ENCODE measurements around the gene UNC5C. TPM values are rescaled to one million over a fixed set of nuclear protein-coding genes. Genes with fewer than 3 reads are reported as not detected.

Gene UNC5C
- total and polyA plus RNA-seq, 5 donors from 2014 or later: 0.01 to 0.13 TPM; not detected in 3

DNA sequence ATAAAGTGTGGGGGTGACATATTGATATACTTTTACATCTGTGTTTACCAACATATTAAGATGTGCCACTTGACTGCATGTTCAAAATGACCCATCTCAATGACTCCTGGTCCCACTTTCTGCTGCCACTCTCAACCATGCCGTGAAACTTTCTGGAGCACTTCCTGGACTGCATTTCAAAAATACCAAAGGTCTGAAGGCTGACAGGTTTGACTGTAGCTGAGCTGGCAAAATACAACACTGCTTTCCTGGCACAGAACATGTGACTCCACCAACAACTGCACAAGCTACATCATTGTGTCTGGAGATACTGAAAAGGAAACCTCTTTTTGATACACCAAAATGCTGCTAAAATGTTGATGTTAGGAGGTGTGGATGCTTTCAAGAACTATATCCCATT lies 184.8 kb downstream of the UNC5C start:
- Mint-ChIP-seq H3K9me3 (peaks cover 0 to 2% (median 0%) of the 10 kb centered on the region in 7 donors), H3K4me1 (no peaks in the 10 kb centered on the region), H3K27ac (no peak overlapping the region), H3K36me3 (no peaks in the 10 kb centered on the region), H3K4me3 (no peak overlapping the region), H3K27me3 (no peaks in the 10 kb centered on the region)
- DNase-seq (no peak), ATAC-seq (ENCODE audit: low read depth in 2 of 2) (no peak)
- no peaks in the 10 kb centered on the region for H3K9me3 ChIP-seq (ENCODE audit: control insufficient read depth in 2 of 2, low read length in 2 of 2)
- no peaks in the 10 kb centered on the region for H3K36me3 ChIP-seq (ENCODE audit: control insufficient read depth, insufficient read depth, low read length)
- H3K4me3 ChIP-seq (ENCODE audit: low read depth, low read length): no peak overlapping the region
- H3K4me1 ChIP-seq (ENCODE audit: control insufficient read depth, insufficient read depth, low read length, poor library complexity, severe bottlenecking): no peaks in the 10 kb centered on the region
- H3K27me3 ChIP-seq (ENCODE audit: control insufficient read depth, insufficient read depth, low read length): no peaks in the 10 kb centered on the region
- H3K27ac ChIP-seq (ENCODE audit: insufficient read depth, low read length, poor library complexity, severe bottlenecking): no peak overlapping the region

DNA sequence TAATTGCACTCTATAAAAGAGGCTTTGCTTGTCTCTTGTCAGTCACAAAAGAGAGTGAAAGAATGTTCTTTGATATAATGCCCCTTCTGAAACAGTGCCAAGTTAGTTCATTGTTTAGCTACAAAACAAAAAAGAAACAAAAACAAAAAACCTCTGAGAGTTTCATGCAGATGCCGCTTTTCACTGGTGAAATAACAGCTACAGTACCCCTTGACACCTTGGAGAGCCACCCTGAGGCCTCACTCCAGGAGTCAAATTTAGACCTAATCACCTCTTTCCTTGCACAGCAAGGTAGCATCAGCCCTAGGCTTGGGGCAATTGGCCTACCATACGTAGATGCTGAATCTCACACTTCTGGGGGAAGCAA lies 185.2 kb downstream of the UNC5C start:
- no peaks in the 10 kb centered on the region for H3K4me1 Mint-ChIP-seq
- peaks cover 0 to under 1% (median 0%) of the 10 kb centered on the region in 7 donors for H3K9me3 Mint-ChIP-seq
- ATAC-seq (ENCODE audit: low read depth in 2 of 2) (no peak), DNase-seq (no peak)
- Histone ChIP-seq H3K9me3 (ENCODE audit: control insufficient read depth in 2 of 2, low read length in 2 of 2) (no peaks in the 10 kb centered on the region), H3K4me1 (ENCODE audit: control insufficient read depth, insufficient read depth, low read length, poor library complexity, severe bottlenecking) (no peaks in the 10 kb centered on the region), H3K27ac (ENCODE audit: insufficient read depth, low read length, poor library complexity, severe bottlenecking) (no peak overlapping the region), H3K27me3 (ENCODE audit: control insufficient read depth, insufficient read depth, low read length) (no peaks in the 10 kb centered on the region), H3K36me3 (ENCODE audit: control insufficient read depth, insufficient read depth, low read length) (no peaks in the 10 kb centered on the region), H3K4me3 (ENCODE audit: low read depth, low read length) (no peak overlapping the region)
- no peak overlapping the region for H3K27ac Mint-ChIP-seq
- H3K36me3 Mint-ChIP-seq: no peaks in the 10 kb centered on the region
- H3K27me3 Mint-ChIP-seq: no peaks in the 10 kb centered on the region
- H3K4me3 Mint-ChIP-seq: no peak overlapping the region

DNA sequence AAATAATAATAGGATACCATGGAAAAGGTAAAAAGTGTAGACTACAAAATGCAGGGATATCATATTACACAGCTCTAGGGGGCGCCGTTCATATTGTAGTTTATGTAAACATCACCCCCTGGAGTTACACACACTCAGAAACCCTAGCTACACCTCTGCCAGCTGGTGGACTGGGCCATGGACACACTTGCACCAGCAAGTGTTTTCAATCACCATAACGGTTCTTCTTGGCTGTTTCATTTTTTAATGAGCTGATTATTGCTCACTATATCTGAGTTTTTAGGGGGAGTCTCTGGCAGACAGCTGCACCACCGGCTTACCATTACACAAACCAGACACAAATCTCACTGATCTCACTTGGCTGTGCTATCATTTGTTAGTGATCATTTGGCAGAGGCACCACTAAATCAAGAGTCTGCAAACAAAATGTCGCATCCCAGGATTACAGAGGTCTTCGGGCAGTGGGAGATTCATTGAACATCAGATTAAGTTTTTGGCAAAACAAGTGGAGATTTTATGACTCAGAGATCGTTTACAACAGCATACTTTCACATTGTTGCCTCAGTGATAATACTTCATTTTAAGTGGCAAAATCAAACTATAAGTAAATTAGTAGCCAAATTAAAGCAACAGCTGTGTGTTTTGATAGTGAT lies 185.7 kb downstream of the UNC5C start:
- DNase-seq: peak in 1 of 3 donors; percentile 8
- Mint-ChIP-seq H3K27me3 (no peaks in the 10 kb centered on the region), H3K9me3 (peaks cover 0 to 4% (median 0%) of the 10 kb centered on the region in 7 donors), H3K27ac (no peak overlapping the region), H3K4me3 (no peak overlapping the region), H3K4me1 (no peaks in the 10 kb centered on the region), H3K36me3 (no peaks in the 10 kb centered on the region)
- H3K27me3 ChIP-seq (ENCODE audit: control insufficient read depth, insufficient read depth, low read length): no peaks in the 10 kb centered on the region
- H3K9me3 ChIP-seq (ENCODE audit: control insufficient read depth in 2 of 2, low read length in 2 of 2): no peaks in the 10 kb centered on the region
- no peaks in the 10 kb centered on the region for H3K4me1 ChIP-seq (ENCODE audit: control insufficient read depth, insufficient read depth, low read length, poor library complexity, severe bottlenecking)
- no peak for ATAC-seq (ENCODE audit: low read depth in 2 of 2)
- no peak overlapping the region for H3K4me3 ChIP-seq (ENCODE audit: low read depth, low read length)
- H3K36me3 ChIP-seq (ENCODE audit: control insufficient read depth, insufficient read depth, low read length): no peaks in the 10 kb centered on the region
- no peak overlapping the region for H3K27ac ChIP-seq (ENCODE audit: insufficient read depth, low read length, poor library complexity, severe bottlenecking)

GRCh38 chr4:95362066-95362465 lies 186.7 kb downstream of the UNC5C start:
- H3K4me3 ChIP-seq (ENCODE audit: low read depth, low read length): no peak overlapping the region
- no peaks in the 10 kb centered on the region for H3K4me1 Mint-ChIP-seq
- no peak overlapping the region for H3K27ac Mint-ChIP-seq
- no peaks in the 10 kb centered on the region for H3K9me3 ChIP-seq (ENCODE audit: control insufficient read depth in 2 of 2, low read length in 2 of 2)
- ATAC-seq (ENCODE audit: low read depth in 2 of 2) (no peak), DNase-seq (no peak)
- no peaks in the 10 kb centered on the region for H3K36me3 Mint-ChIP-seq
- no peak overlapping the region for H3K27ac ChIP-seq (ENCODE audit: insufficient read depth, low read length, poor library complexity, severe bottlenecking)
- H3K4me1 ChIP-seq (ENCODE audit: control insufficient read depth, insufficient read depth, low read length, poor library complexity, severe bottlenecking): no peaks in the 10 kb centered on the region
- H3K9me3 Mint-ChIP-seq: peaks cover 0 to 4% (median 0%) of the 10 kb centered on the region in 7 donors
- no peaks in the 10 kb centered on the region for H3K27me3 ChIP-seq (ENCODE audit: control insufficient read depth, insufficient read depth, low read length)
- no peaks in the 10 kb centered on the region for H3K27me3 Mint-ChIP-seq
- no peak overlapping the region for H3K4me3 Mint-ChIP-seq
- no peaks in the 10 kb centered on the region for H3K36me3 ChIP-seq (ENCODE audit: control insufficient read depth, insufficient read depth, low read length)

DNA sequence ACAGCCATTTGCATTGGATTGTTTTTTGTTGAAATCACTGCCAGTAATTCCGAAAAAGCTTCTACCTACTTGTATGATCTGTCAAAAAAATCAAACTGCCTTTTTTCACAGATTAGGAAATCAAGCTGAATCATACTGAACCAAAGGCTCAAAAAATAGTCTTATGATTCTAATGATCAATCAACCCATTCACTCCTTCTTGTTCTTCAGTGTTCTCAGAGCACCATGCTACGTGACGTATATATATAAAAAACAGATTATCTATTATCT lies 187.1 kb downstream of the UNC5C start:
- Histone ChIP-seq H3K36me3 (ENCODE audit: control insufficient read depth, insufficient read depth, low read length) (no peaks in the 10 kb centered on the region), H3K9me3 (ENCODE audit: control insufficient read depth in 2 of 2, low read length in 2 of 2) (no peaks in the 10 kb centered on the region), H3K27me3 (ENCODE audit: control insufficient read depth, insufficient read depth, low read length) (no peaks in the 10 kb centered on the region), H3K4me1 (ENCODE audit: control insufficient read depth, insufficient read depth, low read length, poor library complexity, severe bottlenecking) (no peaks in the 10 kb centered on the region), H3K27ac (ENCODE audit: insufficient read depth, low read length, poor library complexity, severe bottlenecking) (no peak overlapping the region), H3K4me3 (ENCODE audit: low read depth, low read length) (no peak overlapping the region)
- Mint-ChIP-seq H3K27ac (no peak overlapping the region), H3K27me3 (no peaks in the 10 kb centered on the region), H3K9me3 (peaks cover 0 to 4% (median 0%) of the 10 kb centered on the region in 7 donors), H3K36me3 (no peaks in the 10 kb centered on the region), H3K4me3 (no peak overlapping the region), H3K4me1 (no peaks in the 10 kb centered on the region)
- no peak for DNase-seq
- no peak for ATAC-seq (ENCODE audit: low read depth in 2 of 2)

DNA sequence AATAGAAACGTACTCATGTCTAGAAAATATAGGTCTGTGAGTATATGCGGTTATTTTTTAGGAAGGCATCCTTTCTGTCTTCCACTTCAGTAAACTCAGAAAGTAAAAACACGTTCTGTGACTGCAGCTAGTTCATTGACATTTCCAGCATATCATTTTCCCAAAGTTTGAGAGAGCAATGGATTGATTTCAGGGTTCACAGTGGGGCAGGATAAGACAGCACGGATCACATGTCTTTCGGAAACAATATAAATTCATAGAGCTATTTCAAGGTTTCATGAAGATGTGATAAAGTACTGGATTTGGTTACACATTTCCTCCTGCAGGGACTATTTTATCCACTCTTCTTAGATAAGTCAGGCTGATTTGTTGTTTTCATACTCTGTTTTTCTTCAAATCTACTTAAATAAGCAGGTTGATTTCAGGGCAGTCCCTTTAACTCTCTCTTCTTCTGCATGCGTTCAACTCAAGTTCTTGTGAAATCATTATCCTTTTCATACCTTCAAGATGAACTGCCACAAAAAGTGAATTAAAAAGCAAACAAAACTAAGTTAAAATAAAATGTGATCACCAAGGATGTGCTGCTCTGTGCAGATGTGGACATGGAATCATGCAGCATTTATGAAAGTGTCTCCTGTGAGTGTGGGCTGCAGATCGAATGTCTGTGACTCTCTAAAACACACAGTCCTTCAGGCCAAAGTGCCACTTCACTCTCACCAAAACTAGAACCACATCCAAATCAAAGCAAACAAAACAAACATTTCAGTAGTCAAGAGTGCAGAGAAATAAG lies 187.7 kb downstream of the UNC5C start:
- no peak overlapping the region for H3K27ac ChIP-seq (ENCODE audit: insufficient read depth, low read length, poor library complexity, severe bottlenecking)
- no peaks in the 10 kb centered on the region for H3K4me1 Mint-ChIP-seq
- no peak overlapping the region for H3K4me3 ChIP-seq (ENCODE audit: low read depth, low read length)
- no peaks in the 10 kb centered on the region for H3K9me3 ChIP-seq (ENCODE audit: control insufficient read depth in 2 of 2, low read length in 2 of 2)
- DNase-seq (no peak), ATAC-seq (ENCODE audit: low read depth in 2 of 2) (no peak)
- no peaks in the 10 kb centered on the region for H3K4me1 ChIP-seq (ENCODE audit: control insufficient read depth, insufficient read depth, low read length, poor library complexity, severe bottlenecking)
- peaks cover 0 to 4% (median 0%) of the 10 kb centered on the region in 7 donors for H3K9me3 Mint-ChIP-seq
- no peaks in the 10 kb centered on the region for H3K36me3 ChIP-seq (ENCODE audit: control insufficient read depth, insufficient read depth, low read length)
- no peak overlapping the region for H3K4me3 Mint-ChIP-seq
- H3K36me3 Mint-ChIP-seq: no peaks in the 10 kb centered on the region
- H3K27ac Mint-ChIP-seq: no peak overlapping the region
- no peaks in the 10 kb centered on the region for H3K27me3 ChIP-seq (ENCODE audit: control insufficient read depth, insufficient read depth, low read length)
- H3K27me3 Mint-ChIP-seq: no peaks in the 10 kb centered on the region

GRCh38 chr4:95360256-95360903 lies 188.4 kb downstream of the UNC5C start:
- Mint-ChIP-seq H3K4me1 (no peaks in the 10 kb centered on the region), H3K36me3 (no peaks in the 10 kb centered on the region), H3K27ac (no peak overlapping the region), H3K27me3 (no peaks in the 10 kb centered on the region), H3K9me3 (peaks cover 0 to 4% (median 0%) of the 10 kb centered on the region in 7 donors), H3K4me3 (no peak overlapping the region)
- ATAC-seq (ENCODE audit: low read depth in 2 of 2): no peak
- Histone ChIP-seq H3K4me1 (ENCODE audit: control insufficient read depth, insufficient read depth, low read length, poor library complexity, severe bottlenecking) (no peaks in the 10 kb centered on the region), H3K27me3 (ENCODE audit: control insufficient read depth, insufficient read depth, low read length) (no peaks in the 10 kb centered on the region), H3K36me3 (ENCODE audit: control insufficient read depth, insufficient read depth, low read length) (no peaks in the 10 kb centered on the region), H3K27ac (ENCODE audit: insufficient read depth, low read length, poor library complexity, severe bottlenecking) (no peak overlapping the region), H3K9me3 (ENCODE audit: control insufficient read depth in 2 of 2, low read length in 2 of 2) (no peaks in the 10 kb centered on the region), H3K4me3 (ENCODE audit: low read depth, low read length) (no peak overlapping the region)
- no peak for DNase-seq
